Measurements from ENCODE around the gene ATP8A2.

Gene ATP8A2

DNA sequence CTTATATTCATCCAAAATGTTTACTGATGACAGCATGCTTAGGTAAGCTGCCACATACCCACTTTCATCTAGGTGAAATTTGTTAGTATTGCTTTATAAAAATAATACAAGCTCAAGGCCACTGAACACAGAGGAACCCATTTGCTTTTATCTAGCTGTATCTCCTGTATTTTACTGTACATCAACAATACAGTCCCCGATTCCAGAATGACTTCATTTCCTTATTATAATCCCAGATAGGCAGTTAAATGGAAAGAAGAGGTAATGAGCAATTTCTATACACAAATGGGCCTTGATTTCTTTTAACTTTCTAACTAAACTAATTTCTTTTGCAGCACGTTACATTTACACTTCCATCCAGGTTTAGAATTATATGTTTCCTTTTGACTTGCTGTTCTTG is 593.8 kb downstream of the ATP8A2 start:
- DNase-seq (ENCODE audit: low spot score): no peak

- no peak for DNase-seq (ENCODE audit: low spot score)
Measured at GRCh38 chr13:25966086-25966485, 594.3 kb downstream of the ATP8A2 start.

GRCh38 chr13:25967144-25967543 is 595.4 kb downstream of the ATP8A2 start:
- DNase-seq (ENCODE audit: low spot score): no peak

DNA sequence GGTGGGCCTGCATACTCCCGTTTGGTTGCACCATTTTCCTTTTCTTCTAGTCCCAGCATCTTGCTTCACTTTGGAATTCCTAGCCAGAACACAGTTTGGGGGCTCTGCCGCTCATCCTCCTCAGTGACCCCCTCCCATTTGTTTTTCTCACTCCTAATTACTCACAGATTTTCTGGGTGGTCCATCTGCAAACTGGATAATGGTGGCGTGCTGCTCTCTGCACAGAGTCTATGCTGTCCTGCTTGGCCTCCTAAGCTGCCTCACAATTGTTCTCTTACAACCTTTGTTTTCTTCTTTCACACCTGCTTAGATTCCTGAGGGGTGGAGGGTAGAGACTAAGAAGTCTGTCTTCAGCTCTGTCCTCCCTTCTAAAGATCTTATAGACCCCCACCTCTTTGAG is 599.3 kb downstream of the ATP8A2 start:
- no peak for DNase-seq (ENCODE audit: low spot score)

- no peak for DNase-seq (ENCODE audit: low spot score)
Measured at GRCh38 chr13:25971459-25972145, 599.8 kb downstream of the ATP8A2 start.

DNA sequence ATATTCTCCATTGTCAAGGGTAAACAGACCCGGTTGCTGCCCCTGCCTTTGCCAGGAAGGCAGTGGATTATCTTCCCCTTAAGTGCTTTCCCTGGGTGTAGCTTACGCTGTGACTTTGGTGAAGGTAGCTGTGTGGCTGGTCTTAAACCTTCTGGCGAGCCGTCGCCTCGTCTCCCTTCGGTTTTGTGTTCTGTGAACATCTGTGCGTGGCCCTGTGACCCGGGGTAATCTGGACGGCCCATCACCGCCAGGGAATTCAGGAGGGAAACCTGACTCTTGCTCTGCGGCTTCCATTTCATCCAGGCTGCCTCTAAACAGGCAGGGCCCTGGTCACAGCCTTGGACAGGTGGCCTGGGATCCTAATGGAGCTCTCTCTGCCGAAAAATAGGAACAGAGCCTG is 601.3 kb downstream of the ATP8A2 start:
- no peak for DNase-seq (ENCODE audit: low spot score)

- no peak for DNase-seq (ENCODE audit: low spot score)
Measured at GRCh38 chr13:25973576-25973975, 601.8 kb downstream of the ATP8A2 start.

- DNase-seq (ENCODE audit: low spot score): no peak
Measured at GRCh38 chr13:25977216-25977615, 605.4 kb downstream of the ATP8A2 start.

DNA sequence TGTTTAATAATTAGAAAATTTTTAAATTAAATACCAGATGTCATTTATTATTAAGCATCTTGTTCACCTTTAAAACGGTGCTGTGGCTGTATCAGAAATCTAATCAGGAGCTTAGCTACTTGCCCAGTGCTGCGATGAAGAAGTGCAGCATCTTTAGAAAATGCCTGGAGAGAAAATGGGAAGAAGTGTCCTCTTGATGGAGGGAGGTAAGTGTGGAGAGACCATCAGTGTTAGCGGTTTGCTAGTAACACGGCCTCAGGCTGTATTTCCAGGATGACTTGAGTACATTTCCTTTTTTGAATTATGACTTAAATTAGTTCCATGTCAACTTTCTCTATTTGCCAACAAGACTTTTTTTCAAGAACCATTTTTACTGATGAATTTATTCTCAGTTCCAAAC is 605.9 kb downstream of the ATP8A2 start:
- no peak for DNase-seq (ENCODE audit: low spot score)

DNA sequence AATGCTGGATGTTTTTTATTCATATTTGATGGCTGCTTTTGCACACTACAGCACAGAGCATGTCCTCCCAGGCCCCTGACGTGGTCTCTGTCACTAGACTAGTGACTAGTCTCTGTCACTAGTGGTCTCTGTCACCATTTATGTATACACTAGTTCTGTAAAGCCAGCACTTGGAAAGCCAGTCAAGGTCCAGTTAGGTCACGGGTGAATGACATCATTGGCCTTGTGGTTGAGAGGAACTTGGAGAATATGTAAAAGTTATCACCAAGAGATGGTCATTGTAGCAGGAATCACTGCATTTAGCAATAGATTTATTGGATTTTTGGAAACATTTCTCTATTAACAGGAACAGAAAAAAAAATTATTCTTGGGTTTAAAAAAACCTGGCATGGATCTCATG is 607.2 kb downstream of the ATP8A2 start:
- DNase-seq (ENCODE audit: low spot score): no peak

- DNase-seq (ENCODE audit: low spot score): no peak
Measured at GRCh38 chr13:25979371-25979770, 607.6 kb downstream of the ATP8A2 start.

GRCh38 chr13:25980255-25980654 is 608.5 kb downstream of the ATP8A2 start:
- DNase-seq (ENCODE audit: low spot score): no peak

DNA sequence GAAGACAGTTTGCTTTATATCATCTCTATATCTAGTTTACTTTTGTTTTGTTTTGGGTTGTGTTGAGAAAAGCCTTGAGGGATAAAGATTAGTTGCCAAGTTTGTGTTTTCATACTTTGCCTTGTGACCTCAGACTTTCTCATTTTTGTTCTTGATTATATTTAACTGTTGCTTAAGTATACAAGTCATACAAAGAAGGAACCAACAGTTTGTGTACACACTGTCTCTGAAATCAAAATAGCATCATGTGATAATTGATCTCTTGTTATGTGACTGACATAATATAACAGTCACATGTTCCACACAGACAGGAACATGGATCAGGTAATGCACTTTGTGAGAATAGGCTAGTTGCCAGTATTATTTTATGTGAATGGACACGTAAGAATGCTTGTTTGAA is 609.3 kb downstream of the ATP8A2 start:
- DNase-seq (ENCODE audit: low spot score): no peak

GRCh38 chr13:25982907-25983306 is 611.1 kb downstream of the ATP8A2 start:
- DNase-seq (ENCODE audit: low spot score): no peak

DNA sequence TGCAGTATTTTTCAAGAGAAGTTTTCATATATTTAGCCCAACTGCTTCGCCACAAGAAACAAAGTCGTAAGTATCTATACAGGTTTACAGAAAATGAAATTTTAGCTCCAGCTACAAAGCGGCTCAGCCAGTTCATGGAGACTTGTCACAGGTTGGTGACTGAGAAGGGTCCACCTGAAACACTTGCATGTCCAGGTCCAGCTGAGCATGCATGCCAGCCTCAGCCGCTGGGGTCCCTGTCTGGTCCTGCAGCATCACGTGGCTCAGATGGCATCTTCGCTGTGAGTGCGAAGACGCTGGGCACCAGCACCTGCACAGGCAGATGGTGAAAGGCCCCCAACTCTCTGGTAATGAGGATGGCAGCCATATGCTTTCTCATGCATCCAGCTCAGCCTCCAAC is 616.2 kb downstream of the ATP8A2 start:
- DNase-seq (ENCODE audit: low spot score): no peak

- DNase-seq (ENCODE audit: low spot score): no peak
Measured at GRCh38 chr13:25988661-25989060, 616.9 kb downstream of the ATP8A2 start.

- no peak for DNase-seq (ENCODE audit: low spot score)
Measured at GRCh38 chr13:25990801-25991200, 619.0 kb downstream of the ATP8A2 start.

DNA sequence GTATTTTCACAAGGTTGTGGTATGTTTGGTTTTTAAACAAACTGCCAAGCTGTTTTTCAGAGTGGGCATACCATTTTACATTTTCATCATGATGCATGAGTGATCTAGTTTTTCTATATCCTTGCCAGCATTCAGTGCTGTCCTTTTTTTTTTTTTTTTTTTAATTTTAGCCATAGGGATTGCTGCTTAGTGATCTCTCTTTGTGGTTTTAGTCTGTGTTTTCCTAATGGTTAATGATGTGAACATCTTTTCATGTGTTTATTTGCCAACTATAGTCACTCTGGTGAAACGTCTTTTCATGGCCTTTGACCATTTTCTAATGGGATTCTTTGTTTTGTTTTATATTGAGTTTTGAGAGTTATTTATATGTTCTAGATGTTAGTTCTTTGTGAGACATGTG is 620.3 kb downstream of the ATP8A2 start:
- DNase-seq (ENCODE audit: low spot score): no peak

GRCh38 chr13:26007261-26008125 is 635.7 kb downstream of the ATP8A2 start:
- no peak for DNase-seq (ENCODE audit: low spot score)

GRCh38 chr13:26010487-26011207 is 638.9 kb downstream of the ATP8A2 start:
- DNase-seq (ENCODE audit: low spot score): no peak

DNA sequence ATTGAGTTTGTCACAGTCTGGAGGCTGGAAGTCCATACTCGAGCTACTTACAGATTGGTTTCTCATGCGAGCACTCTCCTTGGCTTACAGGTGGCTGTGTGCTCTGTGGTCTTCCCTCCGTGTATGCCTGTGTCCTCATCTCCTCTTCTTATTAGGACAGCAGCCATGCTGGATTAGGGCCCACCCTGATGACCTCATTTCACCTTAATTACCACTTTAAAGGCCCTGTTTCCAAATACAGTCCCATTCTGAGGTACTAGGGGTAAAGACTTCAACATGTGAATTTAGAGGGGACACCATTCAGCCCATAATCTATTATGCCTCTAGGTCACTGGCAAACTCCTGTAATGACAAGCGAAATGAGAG is 639.4 kb downstream of the ATP8A2 start:
- DNase-seq (ENCODE audit: low spot score): no peak

GRCh38 chr13:26011996-26012821 is 640.4 kb downstream of the ATP8A2 start:
- no peak for DNase-seq (ENCODE audit: low spot score)

Measured in AG08396 (cell line).